ENCODE data around the gene SYNPR.

The SYNPR gene

DNA sequence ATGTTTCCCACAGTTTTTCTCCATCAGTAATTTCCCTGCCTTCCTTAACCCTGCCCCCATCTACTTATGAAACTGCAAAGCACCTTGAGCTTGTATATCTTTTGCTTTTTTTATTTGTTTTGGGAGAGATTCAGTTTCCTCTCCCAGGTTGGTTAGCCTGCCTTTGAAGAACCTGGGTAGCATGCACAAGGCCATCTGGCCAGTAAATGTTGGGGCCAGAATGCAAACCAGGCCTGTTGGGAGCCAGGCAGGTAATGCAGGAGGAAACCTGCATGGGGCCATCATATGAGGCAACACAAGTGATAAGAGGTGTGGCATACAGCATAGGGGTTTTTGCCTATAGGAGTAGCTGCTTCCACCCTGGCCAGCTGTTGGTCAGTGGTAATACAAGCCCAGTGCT lies 17.7 kb downstream of the SYNPR start:
- H3K4me3 ChIP-seq (ENCODE audit: low read depth, low read length), result no peak overlapping the region
- TF ChIP-seq, protein P1, sequence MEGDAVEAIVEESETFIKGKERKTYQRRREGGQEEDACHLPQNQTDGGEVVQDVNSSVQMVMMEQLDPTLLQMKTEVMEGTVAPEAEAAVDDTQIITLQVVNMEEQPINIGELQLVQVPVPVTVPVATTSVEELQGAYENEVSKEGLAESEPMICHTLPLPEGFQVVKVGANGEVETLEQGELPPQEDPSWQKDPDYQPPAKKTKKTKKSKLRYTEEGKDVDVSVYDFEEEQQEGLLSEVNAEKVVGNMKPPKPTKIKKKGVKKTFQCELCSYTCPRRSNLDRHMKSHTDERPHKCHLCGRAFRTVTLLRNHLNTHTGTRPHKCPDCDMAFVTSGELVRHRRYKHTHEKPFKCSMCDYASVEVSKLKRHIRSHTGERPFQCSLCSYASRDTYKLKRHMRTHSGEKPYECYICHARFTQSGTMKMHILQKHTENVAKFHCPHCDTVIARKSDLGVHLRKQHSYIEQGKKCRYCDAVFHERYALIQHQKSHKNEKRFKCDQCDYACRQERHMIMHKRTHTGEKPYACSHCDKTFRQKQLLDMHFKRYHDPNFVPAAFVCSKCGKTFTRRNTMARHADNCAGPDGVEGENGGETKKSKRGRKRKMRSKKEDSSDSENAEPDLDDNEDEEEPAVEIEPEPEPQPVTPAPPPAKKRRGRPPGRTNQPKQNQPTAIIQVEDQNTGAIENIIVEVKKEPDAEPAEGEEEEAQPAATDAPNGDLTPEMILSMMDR (IDR thresholded peaks at IDR 0.05; ENCODE audit: low read depth, low read length, missing control alignments), result no peak
- DNase-seq (ENCODE audit: low read depth), result no peak

DNA sequence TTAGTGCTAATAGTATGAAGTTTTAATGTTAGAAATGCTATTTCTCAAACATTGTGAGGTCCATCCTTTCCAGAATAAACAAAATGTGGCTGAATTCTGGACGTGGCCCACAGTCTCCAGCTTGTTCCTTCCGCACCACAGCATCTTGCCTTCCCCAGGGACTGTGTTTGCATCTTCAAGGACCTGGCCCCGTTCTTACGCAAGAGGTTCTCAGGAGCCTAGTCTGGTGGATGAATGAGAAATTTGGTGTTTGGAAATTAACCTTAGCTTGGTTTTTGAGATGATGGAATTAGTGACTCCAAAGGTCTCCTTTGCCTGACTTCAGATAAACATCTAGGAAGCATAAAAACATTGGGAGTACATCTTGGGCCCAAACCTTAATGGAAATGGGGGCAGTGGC lies 18.1 kb downstream of the SYNPR start:
- TF ChIP-seq, protein P1 (IDR thresholded peaks at IDR 0.05; ENCODE audit: low read depth, low read length, missing control alignments), result no peak
- no peak overlapping the region for H3K4me3 ChIP-seq (ENCODE audit: low read depth, low read length)
- DNase-seq (ENCODE audit: low read depth), result no peak

DNA sequence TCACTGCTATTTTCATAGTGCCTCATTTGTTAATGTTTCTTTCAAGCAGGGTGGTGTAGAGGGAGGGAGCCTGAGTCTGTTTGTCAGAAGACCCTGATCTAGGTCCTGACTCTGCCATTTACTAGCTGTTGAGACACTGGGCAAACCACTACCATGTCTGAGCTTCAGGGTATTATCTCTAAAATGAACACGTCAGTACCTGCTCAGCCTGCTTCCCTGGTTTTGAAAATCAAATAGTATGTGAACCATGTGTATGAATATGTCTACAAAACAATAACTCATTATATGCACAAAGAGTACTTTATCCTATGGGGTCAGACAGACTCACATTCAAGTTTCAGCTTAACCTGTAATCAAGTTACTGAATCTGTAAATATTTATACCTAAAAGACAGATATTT lies 25.1 kb downstream of the SYNPR start:
- TF ChIP-seq, protein P1 (IDR thresholded peaks at IDR 0.05; ENCODE audit: low read depth, low read length, missing control alignments), result no peak
- no peak overlapping the region for H3K4me3 ChIP-seq (ENCODE audit: low read depth, low read length)
- DNase-seq (ENCODE audit: low read depth), result no peak

DNA sequence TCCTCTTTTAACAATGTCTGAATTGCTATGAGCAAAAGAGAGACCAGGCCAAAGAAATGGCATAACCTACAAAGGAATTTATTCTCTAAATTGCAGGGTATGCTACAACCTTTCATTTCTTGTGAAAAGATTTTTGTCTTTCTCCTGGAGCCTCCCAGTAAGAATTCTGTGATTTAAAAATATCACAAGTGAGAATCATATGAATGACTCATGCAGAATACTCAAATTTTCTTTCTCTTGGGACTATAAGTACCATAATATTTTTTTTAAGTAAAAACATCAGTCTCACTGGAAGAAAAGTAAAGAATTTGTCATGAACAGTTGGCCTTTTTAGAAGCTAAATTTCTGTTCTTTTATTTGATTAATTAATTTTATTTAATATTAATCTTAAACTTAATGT lies 26.3 kb downstream of the SYNPR start:
- H3K4me3 ChIP-seq (ENCODE audit: low read depth, low read length), result no peak overlapping the region
- DNase-seq (ENCODE audit: low read depth), result no peak
- TF ChIP-seq, protein P1 (IDR thresholded peaks at IDR 0.05; ENCODE audit: low read depth, low read length, missing control alignments), result no peak

DNA sequence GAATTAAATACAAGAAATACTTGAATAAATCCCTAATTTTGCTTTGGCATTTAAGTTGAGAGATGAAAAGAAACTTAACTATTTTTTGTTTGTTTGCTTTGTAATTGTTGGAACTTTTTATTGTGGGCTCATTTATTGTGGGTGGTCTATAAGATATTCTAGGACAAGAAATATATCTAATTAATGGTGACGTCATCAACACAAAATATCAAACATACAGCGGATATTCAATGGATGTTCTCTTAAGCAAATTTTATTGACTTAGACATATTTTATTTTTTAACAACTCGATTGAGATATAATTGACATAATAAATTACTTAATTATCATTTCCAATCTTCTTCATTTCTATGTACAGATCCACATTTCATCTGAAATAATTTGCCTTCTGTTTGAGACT lies 30.0 kb downstream of the SYNPR start:
- H3K4me3 ChIP-seq (ENCODE audit: low read depth, low read length), result no peak overlapping the region
- TF ChIP-seq, protein P1 (IDR thresholded peaks at IDR 0.05; ENCODE audit: low read depth, low read length, missing control alignments), result no peak
- no peak for DNase-seq (ENCODE audit: low read depth)

DNA sequence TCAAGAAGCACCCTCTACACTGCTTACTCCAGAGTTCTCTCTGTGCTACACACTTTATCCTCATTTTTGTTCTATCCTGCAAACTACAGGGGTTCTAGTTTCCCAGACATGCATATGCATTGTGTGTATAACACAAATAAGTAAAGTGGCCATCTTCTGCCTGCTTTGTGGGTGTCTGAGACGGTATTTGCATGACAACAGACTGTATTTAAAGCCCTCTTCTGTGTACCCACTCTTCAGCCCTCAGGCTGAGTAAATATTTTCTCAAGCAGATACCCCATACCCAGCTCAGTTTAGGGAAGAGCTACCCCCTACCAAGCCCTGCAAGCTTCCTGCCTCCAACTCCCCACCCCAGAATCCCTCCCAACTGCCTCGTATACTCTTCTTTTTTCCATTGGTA lies 31.7 kb downstream of the SYNPR start:
- TF ChIP-seq, protein P1 (IDR thresholded peaks at IDR 0.05; ENCODE audit: low read depth, low read length, missing control alignments), result no peak
- no peak for DNase-seq (ENCODE audit: low read depth)
- H3K4me3 ChIP-seq (ENCODE audit: low read depth, low read length), result no peak overlapping the region

DNA sequence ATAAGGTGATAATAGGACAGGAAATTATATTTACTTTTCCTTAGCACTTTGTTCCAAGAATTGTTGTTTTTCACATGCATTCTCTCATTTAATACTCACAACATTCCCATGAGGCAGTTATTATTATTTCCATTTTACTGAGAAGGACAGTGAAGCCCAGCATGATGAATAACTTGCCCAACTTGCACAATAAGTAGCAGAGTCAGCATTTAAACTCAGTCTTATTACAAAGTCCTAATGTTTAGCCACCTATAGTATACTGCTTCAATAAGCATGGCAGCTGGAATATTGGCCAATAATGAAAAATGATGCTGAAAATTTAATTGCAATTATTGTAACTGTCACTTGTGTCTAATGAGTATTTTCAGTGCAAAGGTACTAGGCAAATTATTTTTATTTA lies 45.7 kb downstream of the SYNPR start:
- TF ChIP-seq, protein P1 (IDR thresholded peaks at IDR 0.05; ENCODE audit: low read depth, low read length, missing control alignments), result no peak
- no peak overlapping the region for H3K4me3 ChIP-seq (ENCODE audit: low read depth, low read length)
- DNase-seq (ENCODE audit: low read depth), result no peak
